Tibial artery (tissue), 4 donors: ENCODE measurements around the gene SUCLG1.

Experiments
- DNase-seq, 2 donors: peaks; one replicate each; pipeline ENCODE4 v3.0.0-alpha.2; 2019
- H3K27ac ChIP-seq, 2 donors: fragments of 200-600 bp; sonication (generic) in 1 of 2; 1 replicate in 1 of 2; 2 replicates in 1 of 2; pipeline ENCODE4 v1.5.1; 2018 to 2019; ENCODE audit warnings: mild to moderate bottlenecking in 1 of 2
- H3K27me3 ChIP-seq, 2 donors: fragments of 200-600 bp; sonication (generic) in 1 of 2; one replicate each; pipeline versions ENCODE4 v1.5.1 to v1.6.0; 2016 to 2019
- H3K36me3 ChIP-seq, 3 donors: fragments of 200-600 bp; sonication (generic) in 2 of 3; one replicate each; pipeline ENCODE4 v1.5.1; 2016 to 2019; ENCODE audit warnings: mild to moderate bottlenecking in 2 of 3
- H3K4me1 ChIP-seq, 4 donors: fragments of 200-600 bp; sonication (generic) in 2 of 4; 1 replicate in 3 of 4; 2 replicates in 1 of 4; pipeline ENCODE4 v1.5.1; 2016 to 2019
- H3K4me3 ChIP-seq, 2 donors: fragments of 200-600 bp; sonication (generic) in 1 of 2; 1 replicate in 1 of 2; 2 replicates in 1 of 2; pipeline ENCODE4 v1.5.1; 2018 to 2019; ENCODE audit warnings: mild to moderate bottlenecking in 2 of 2
- H3K9me3 ChIP-seq, 3 donors: fragments of 200-600 bp; sonication (generic) in 1 of 3; one replicate each; pipeline ENCODE4 v1.5.1; 2016 to 2019
- intact Hi-C: fragments of 100-400 bp; cut with DNase I; formaldehyde crosslinking; loops from one replicate; pipeline ENCODE4 v1.15.0; 2023; ENCODE audit warnings: low total_unique reads
- TF ChIP-seq, protein P1 (sequence below), 2 experiments: fragments of 200-600 bp in 1 of 2; fragments of 450-650 bp in 1 of 2; IDR thresholded peaks; one replicate each; pipeline ENCODE4 v1.5.1; 2017 to 2019; ENCODE audit warnings: antibody characterized with exemption in 2 of 2, mild to moderate bottlenecking in 1 of 2, moderate library complexity in 1 of 2

The SUCLG1 gene

DNA sequence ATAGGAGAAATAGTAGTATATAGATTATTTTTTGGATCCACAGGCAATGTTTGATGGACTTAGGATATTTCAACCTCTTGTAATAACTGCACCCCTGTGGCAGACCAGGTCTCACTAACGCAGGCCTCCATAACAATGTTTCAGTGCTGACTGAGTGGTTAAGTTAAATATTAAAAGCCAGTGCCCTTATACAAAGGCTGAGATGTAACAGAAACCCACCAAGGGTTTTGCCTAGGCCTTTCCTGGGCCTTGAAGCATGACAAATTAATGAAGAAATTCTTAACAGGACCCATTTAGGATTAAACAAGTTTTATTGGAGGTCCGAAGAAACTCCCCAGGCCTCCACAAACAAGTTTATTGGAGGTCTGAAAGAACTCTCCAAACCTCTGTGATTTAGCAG is 1.6 kb upstream of the SUCLG1 start:
- TF ChIP-seq, protein P1, sequence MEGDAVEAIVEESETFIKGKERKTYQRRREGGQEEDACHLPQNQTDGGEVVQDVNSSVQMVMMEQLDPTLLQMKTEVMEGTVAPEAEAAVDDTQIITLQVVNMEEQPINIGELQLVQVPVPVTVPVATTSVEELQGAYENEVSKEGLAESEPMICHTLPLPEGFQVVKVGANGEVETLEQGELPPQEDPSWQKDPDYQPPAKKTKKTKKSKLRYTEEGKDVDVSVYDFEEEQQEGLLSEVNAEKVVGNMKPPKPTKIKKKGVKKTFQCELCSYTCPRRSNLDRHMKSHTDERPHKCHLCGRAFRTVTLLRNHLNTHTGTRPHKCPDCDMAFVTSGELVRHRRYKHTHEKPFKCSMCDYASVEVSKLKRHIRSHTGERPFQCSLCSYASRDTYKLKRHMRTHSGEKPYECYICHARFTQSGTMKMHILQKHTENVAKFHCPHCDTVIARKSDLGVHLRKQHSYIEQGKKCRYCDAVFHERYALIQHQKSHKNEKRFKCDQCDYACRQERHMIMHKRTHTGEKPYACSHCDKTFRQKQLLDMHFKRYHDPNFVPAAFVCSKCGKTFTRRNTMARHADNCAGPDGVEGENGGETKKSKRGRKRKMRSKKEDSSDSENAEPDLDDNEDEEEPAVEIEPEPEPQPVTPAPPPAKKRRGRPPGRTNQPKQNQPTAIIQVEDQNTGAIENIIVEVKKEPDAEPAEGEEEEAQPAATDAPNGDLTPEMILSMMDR (IDR thresholded peaks at IDR 0.05), result no peak
- H3K36me3 ChIP-seq, result no peaks in the 10 kb centered on the region
- peaks cover 0 to 30% (median 17%) of the 10 kb centered on the region in 4 donors for H3K4me1 ChIP-seq
- no peaks in the 10 kb centered on the region for H3K27me3 ChIP-seq
- no peak overlapping the region for H3K27ac ChIP-seq
- H3K9me3 ChIP-seq, result no peaks in the 10 kb centered on the region
- DNase-seq, result no peak
- H3K4me3 ChIP-seq, result no peak overlapping the region
- intact Hi-C loops, result no loop called here

DNA sequence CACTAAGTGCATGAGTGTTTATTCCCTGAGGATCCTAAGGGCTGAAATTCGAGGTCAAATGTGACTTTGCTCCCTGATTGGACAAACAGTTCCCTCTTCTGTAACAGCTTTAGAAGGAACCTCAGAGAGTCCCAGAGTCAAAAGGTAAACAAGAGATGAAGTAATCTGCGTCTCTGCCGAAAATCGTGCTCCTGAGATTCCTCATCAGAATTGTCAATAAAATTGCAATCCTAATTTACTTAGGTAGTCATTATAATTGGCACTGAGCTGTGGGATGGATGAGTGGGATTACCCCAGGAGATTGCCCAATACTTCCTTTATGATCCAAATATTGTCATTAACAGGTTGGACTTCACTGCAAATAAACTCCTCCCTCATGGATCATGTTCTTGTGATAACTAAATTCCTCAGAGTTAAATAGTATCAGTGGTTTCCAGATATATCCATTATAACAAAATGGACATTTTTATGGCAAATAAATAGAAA is 907 bp upstream of the SUCLG1 start:
- H3K36me3 ChIP-seq, result no peaks in the 10 kb centered on the region
- DNase-seq, result no peak
- H3K27me3 ChIP-seq, result no peaks in the 10 kb centered on the region
- intact Hi-C loops, result no loop called here
- peak overlapping the region; percentile 88 to 94 for H3K27ac ChIP-seq
- TF ChIP-seq, protein P1 (IDR thresholded peaks at IDR 0.05), result no peak
- H3K9me3 ChIP-seq, result no peaks in the 10 kb centered on the region
- peaks cover 0 to 30% (median 17%) of the 10 kb centered on the region in 4 donors for H3K4me1 ChIP-seq
- peak overlapping the region; percentile 72 to 95 for H3K4me3 ChIP-seq

DNA sequence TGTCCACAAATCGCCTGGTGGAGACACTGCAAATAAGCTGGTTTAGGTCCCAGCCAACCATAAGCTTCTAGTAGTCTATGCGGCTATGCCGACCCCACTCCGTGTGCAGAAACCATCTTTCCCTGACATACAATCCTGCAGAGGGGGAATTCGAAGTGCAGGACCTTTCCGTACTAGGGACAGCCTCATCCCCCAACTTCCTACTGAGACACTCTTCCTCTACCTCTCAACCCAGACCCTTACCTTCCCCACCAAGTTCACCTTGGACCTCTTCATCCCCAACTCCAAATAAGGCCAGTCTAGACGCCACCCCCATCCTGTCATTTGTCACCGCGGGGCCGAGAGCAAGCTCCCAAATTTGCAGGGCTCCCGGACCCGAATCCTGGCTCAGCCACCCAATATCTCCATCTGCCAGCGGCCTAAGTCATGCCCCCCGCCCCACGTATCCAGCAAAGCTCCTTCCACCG is 496 bp downstream of the SUCLG1 start:
- intact Hi-C loops, result no loop called here
- DNase-seq, result peak; percentile 26 to 61
- Histone ChIP-seq H3K27ac (peak overlapping the region; percentile 88 to 94), H3K4me1 (peaks cover 0 to 34% (median 19%) of the 10 kb centered on the region in 4 donors), H3K9me3 (no peaks in the 10 kb centered on the region), H3K4me3 (peak overlapping the region; percentile 72 to 95), H3K36me3 (no peaks in the 10 kb centered on the region), H3K27me3 (no peaks in the 10 kb centered on the region)
- TF ChIP-seq, protein P1 (IDR thresholded peaks at IDR 0.05), result no peak

DNA sequence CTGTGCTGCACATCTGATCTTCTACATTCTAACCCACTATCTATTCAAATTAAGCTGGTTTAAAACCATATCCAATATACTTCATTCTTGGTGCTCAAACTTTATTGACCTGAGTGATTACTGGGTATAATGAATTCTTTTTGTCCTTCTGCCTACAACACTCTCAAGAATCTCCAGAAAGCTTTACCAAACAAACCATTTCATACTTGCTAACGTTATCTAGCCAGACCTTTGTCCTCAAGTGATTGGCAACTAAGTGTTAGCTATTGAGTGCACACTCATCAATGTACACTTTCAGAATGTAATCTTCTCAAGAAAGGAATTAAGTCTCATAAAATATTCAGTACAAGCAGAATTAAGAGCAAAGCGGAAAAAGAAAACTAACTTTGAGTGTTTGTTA is 1.4 kb downstream of the SUCLG1 start:
- intact Hi-C loops, result no loop called here
- no peaks in the 10 kb centered on the region for H3K36me3 ChIP-seq
- no peak overlapping the region for H3K27ac ChIP-seq
- no peaks in the 10 kb centered on the region for H3K9me3 ChIP-seq
- H3K4me3 ChIP-seq, result peak overlapping the region in 1 of 2 donors; percentile 72
- TF ChIP-seq, protein P1 (IDR thresholded peaks at IDR 0.05), result no peak
- peaks cover 0 to 35% (median 19%) of the 10 kb centered on the region in 4 donors for H3K4me1 ChIP-seq
- no peaks in the 10 kb centered on the region for H3K27me3 ChIP-seq
- no peak for DNase-seq

DNA sequence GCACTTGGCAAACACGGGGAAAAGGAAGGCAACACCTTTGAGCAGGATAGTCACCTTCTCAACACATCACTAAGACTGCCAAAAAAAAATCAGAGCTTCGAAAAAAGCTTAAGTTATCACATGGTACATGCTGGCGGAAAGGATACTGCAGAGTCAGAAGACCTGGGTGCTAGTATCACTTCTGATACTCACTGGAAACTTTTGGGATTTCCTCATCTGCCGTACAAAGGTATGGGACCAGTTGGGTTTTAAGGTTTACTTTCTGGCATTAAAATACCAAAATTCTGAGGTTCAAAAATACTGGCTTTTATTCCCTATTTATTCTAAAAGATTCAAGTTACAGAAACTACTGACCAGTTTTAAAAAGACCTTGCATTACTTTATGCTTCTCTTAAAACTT is 2.9 kb downstream of the SUCLG1 start:
- no peak overlapping the region for H3K4me3 ChIP-seq
- no peak overlapping the region for H3K27ac ChIP-seq
- intact Hi-C loops, result no loop called here
- no peak for DNase-seq
- TF ChIP-seq, protein P1 (IDR thresholded peaks at IDR 0.05), result no peak
- no peaks in the 10 kb centered on the region for H3K27me3 ChIP-seq
- peaks cover 0 to 41% (median 19%) of the 10 kb centered on the region in 4 donors for H3K4me1 ChIP-seq
- H3K9me3 ChIP-seq, result no peaks in the 10 kb centered on the region
- no peaks in the 10 kb centered on the region for H3K36me3 ChIP-seq

DNA sequence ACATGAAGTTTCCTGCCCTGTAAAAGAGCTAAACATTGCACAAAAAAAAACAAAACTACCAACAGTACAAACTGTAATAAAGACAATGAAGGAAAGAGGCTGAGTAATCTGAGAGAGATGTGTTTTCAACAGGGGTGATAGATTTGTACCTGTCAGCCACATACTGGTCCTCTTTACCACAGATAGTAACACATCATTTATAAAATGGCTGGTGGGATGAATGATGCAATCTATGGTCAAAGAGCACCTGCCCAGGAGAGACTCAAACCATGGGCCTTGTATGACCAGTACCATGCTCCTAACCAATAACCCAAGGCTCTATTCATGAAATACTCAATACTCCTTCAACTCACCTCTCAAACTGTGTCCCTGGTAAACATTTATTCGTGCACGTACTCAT is 4.5 kb downstream of the SUCLG1 start:
- intact Hi-C loops, result no loop called here
- TF ChIP-seq, protein P1 (IDR thresholded peaks at IDR 0.05), result no peak
- Histone ChIP-seq H3K27me3 (no peaks in the 10 kb centered on the region), H3K9me3 (no peaks in the 10 kb centered on the region), H3K36me3 (no peaks in the 10 kb centered on the region), H3K27ac (no peak overlapping the region), H3K4me1 (peaks cover 0 to 42% (median 22%) of the 10 kb centered on the region in 4 donors), H3K4me3 (no peak overlapping the region)
- no peak for DNase-seq
